H1 (cell line): ENCODE measurements around the gene CPSF4. TPM values are rescaled to one million over a fixed set of nuclear protein-coding genes. Genes with fewer than 3 reads are reported as not detected.

Experiments
- BCL11A ChIP-seq, 2 experiments: IDR thresholded peaks; one replicate each; pipeline ENCODE4 v1.6.1; 2011; ENCODE audit warnings: low read depth in 2 of 2, low read length in 2 of 2, mild to moderate bottlenecking in 2 of 2
- CEBPB ChIP-seq: IDR thresholded peaks from 2 replicates; pipeline ENCODE4 v1.6.1; 2012; ENCODE audit warnings: low read depth, low read length
- FOSL1 ChIP-seq: IDR thresholded peaks from 2 replicates; pipeline ENCODE4 v1.6.1; 2011; ENCODE audit warnings: mild to moderate bottlenecking, low read depth, low read length, moderate library complexity; ENCODE audit not compliant: insufficient read depth
- RAD21 ChIP-seq, 2 experiments: IDR thresholded peaks in 1 of 2; conservative IDR thresholded peaks in 1 of 2; 2 replicates each; pipeline ENCODE4 v1.6.1; 2011; ENCODE audit warnings: low read depth in 2 of 2, low read length in 2 of 2, improper control_type of control experiment in 1 of 2, inconsistent platforms in 1 of 2, mild to moderate bottlenecking in 1 of 2, moderate library complexity in 1 of 2
- RFX5 ChIP-seq: IDR thresholded peaks from 2 replicates; pipeline ENCODE4 v1.6.1; 2011; ENCODE audit warnings: low read depth, low read length, improper control_type of control experiment, borderline replicate concordance
- TAF7 ChIP-seq: optimal IDR thresholded peaks from 2 replicates; pipeline ENCODE3; 2011; ENCODE audit warnings: low read depth, mild to moderate bottlenecking, inconsistent platforms, low read length, moderate library complexity, borderline replicate concordance
- polyA plus RNA-seq, 7 experiments: library from polyadenylated mRNA; depleted of rRNA in 3 of 7; stranded (reverse) in 5 of 7; unstranded in 2 of 7; fragments of >200 nt in 5 of 7; fragments of 200-250 nt in 2 of 7; gene quantifications; 1 replicate in 5 of 7; 2 replicates in 1 of 7; 4 replicates in 1 of 7; pipeline versions ENCODE4 v1.2.1 to v1.2.3, GENCODE V29; 2011 to 2013; ENCODE audit warnings: missing spikeins in 2 of 7, mixed read lengths in 2 of 7
- total RNA-seq: library from RNA; stranded (reverse); fragmentation: NEBNext Ultra II Directional; extraction: Animal tissue kit (Norgen Biotek cat#: 25700); gene quantifications from 2 replicates; pipeline ENCODE4 v1.2.1, GENCODE V29; 2021
- TF ChIP-seq, protein P1 (sequence below): IDR thresholded peaks from 2 replicates; pipeline ENCODE4 v1.6.1; 2012; ENCODE audit warnings: inconsistent platforms
- TF ChIP-seq, protein P2 (sequence below): fragments of 300-600 bp; sonication (generic); IDR thresholded peaks from 2 replicates; pipeline ENCODE4 v1.7.1; 2012; ENCODE audit warnings: low read length, moderate library complexity, mild to moderate bottlenecking, inconsistent platforms; ENCODE audit not compliant: insufficient replicate concordance
- TF ChIP-seq, protein P3 (sequence below): IDR thresholded peaks from 2 replicates; pipeline ENCODE4 v1.6.1; 2012; ENCODE audit warnings: inconsistent platforms

The CPSF4 gene
- total and polyA plus RNA-seq, 2 of the 8 experiments (the other 6 are each of a cell fraction or from before 2014, with no cell fraction given), result 77.5 to 103 TPM

DNA sequence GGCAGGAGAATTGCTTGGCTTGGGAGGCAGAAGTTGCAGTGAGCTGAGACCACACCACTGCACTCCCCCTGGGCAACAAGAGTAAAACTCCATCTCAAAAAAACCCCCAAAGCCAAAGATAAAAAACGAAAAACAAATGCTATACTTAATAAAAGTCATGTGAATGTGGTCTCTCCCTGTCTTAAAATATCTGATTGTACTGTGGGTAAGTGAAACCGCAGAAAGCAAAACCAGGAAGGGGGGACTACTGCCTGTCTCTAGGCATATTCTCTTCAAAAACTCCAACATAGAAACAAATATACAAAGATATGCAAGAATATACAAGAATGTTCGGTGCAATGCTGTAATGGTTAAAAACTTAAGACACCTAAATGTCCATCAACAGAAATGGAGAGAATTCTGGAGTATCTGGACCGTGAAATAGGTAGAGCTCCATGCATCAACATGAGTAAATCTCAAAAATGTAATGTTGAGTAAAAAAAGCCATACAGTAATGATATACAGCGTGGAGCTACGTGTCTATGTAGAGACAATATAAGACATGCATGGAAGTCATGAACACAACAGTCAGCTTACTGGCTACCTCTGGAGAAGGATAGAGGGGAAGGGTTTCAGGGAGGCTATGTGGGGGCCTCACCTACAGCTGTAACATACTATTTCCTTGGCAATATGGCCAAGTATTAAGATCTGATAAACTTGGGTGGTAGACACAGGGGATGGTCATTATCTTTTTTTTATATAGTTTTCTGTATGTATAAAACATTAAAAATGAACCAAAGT, 59.2 kb downstream of the CPSF4 start (continued):
- TF ChIP-seq, protein P1, sequence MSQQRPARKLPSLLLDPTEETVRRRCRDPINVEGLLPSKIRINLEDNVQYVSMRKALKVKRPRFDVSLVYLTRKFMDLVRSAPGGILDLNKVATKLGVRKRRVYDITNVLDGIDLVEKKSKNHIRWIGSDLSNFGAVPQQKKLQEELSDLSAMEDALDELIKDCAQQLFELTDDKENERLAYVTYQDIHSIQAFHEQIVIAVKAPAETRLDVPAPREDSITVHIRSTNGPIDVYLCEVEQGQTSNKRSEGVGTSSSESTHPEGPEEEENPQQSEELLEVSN, result no peak
- TF ChIP-seq BCL11A (IDR thresholded peaks at IDR 0.05; ENCODE audit: low read depth in 2 of 2, low read length in 2 of 2) (no peak), RAD21 (IDR thresholded peaks at IDR 0.05 in 1 of 2, conservative IDR thresholded peaks at IDR 0.05 in 1 of 2; ENCODE audit: low read depth in 2 of 2, low read length in 2 of 2) (no peak), CEBPB (no peak), FOSL1 (no peak), TAF7 (no peak), RFX5 (no peak)
- TF ChIP-seq, protein P2, sequence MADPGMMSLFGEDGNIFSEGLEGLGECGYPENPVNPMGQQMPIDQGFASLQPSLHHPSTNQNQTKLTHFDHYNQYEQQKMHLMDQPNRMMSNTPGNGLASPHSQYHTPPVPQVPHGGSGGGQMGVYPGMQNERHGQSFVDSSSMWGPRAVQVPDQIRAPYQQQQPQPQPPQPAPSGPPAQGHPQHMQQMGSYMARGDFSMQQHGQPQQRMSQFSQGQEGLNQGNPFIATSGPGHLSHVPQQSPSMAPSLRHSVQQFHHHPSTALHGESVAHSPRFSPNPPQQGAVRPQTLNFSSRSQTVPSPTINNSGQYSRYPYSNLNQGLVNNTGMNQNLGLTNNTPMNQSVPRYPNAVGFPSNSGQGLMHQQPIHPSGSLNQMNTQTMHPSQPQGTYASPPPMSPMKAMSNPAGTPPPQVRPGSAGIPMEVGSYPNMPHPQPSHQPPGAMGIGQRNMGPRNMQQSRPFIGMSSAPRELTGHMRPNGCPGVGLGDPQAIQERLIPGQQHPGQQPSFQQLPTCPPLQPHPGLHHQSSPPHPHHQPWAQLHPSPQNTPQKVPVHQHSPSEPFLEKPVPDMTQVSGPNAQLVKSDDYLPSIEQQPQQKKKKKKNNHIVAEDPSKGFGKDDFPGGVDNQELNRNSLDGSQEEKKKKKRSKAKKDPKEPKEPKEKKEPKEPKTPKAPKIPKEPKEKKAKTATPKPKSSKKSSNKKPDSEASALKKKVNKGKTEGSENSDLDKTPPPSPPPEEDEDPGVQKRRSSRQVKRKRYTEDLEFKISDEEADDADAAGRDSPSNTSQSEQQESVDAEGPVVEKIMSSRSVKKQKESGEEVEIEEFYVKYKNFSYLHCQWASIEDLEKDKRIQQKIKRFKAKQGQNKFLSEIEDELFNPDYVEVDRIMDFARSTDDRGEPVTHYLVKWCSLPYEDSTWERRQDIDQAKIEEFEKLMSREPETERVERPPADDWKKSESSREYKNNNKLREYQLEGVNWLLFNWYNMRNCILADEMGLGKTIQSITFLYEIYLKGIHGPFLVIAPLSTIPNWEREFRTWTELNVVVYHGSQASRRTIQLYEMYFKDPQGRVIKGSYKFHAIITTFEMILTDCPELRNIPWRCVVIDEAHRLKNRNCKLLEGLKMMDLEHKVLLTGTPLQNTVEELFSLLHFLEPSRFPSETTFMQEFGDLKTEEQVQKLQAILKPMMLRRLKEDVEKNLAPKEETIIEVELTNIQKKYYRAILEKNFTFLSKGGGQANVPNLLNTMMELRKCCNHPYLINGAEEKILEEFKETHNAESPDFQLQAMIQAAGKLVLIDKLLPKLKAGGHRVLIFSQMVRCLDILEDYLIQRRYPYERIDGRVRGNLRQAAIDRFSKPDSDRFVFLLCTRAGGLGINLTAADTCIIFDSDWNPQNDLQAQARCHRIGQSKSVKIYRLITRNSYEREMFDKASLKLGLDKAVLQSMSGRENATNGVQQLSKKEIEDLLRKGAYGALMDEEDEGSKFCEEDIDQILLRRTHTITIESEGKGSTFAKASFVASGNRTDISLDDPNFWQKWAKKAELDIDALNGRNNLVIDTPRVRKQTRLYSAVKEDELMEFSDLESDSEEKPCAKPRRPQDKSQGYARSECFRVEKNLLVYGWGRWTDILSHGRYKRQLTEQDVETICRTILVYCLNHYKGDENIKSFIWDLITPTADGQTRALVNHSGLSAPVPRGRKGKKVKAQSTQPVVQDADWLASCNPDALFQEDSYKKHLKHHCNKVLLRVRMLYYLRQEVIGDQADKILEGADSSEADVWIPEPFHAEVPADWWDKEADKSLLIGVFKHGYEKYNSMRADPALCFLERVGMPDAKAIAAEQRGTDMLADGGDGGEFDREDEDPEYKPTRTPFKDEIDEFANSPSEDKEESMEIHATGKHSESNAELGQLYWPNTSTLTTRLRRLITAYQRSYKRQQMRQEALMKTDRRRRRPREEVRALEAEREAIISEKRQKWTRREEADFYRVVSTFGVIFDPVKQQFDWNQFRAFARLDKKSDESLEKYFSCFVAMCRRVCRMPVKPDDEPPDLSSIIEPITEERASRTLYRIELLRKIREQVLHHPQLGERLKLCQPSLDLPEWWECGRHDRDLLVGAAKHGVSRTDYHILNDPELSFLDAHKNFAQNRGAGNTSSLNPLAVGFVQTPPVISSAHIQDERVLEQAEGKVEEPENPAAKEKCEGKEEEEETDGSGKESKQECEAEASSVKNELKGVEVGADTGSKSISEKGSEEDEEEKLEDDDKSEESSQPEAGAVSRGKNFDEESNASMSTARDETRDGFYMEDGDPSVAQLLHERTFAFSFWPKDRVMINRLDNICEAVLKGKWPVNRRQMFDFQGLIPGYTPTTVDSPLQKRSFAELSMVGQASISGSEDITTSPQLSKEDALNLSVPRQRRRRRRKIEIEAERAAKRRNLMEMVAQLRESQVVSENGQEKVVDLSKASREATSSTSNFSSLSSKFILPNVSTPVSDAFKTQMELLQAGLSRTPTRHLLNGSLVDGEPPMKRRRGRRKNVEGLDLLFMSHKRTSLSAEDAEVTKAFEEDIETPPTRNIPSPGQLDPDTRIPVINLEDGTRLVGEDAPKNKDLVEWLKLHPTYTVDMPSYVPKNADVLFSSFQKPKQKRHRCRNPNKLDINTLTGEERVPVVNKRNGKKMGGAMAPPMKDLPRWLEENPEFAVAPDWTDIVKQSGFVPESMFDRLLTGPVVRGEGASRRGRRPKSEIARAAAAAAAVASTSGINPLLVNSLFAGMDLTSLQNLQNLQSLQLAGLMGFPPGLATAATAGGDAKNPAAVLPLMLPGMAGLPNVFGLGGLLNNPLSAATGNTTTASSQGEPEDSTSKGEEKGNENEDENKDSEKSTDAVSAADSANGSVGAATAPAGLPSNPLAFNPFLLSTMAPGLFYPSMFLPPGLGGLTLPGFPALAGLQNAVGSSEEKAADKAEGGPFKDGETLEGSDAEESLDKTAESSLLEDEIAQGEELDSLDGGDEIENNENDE, result no peak
- TF ChIP-seq, protein P3, sequence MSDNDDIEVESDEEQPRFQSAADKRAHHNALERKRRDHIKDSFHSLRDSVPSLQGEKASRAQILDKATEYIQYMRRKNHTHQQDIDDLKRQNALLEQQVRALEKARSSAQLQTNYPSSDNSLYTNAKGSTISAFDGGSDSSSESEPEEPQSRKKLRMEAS, result no peak
